AML-193 (cell line): ENCODE data around the gene EPM2A.

ENCODE experiments used
- DNase-seq, 2 experiments: peaks; one replicate each; lab custom pipeline; 2025; lab: John Stamatoyannopoulos, UW

The EPM2A gene

DNA sequence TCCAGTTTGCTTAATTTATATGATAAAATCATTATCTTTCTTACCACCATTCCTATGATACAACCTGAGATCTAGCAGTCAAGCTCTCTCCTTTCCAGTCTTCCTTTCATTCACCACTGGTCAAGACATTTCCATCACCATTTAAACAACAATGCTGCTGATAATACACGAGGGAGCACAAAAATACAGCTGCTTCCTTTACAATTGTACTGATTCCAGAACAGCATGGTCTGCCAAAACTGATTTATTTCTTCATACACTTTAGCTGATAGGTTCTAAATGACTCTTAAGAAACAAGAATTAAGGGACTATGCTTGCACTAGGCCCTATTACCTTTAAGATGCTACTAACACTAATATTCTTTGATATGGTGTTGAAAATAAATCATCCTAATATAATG, 65.0 kb downstream of the EPM2A start:
- no peak for DNase-seq

DNA sequence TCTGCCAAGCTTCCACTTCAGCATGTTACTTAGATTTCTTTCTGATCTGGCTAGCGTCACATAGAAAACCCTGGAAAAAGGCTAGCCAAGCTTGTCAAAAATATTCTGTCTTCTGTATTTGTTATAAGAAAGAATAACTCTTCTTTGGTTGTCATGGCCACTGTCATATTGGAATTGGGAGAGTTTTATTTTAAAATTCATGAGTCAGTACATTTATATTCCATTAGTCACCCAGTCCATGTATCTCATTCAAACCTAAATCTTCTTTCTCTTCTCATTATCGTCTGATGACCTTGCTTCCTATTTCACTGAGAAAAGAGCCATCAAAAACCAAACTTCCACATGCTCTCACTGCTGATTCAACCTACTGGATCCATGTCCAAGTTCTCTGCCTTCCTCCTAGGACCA, 65.7 kb downstream of the EPM2A start:
- DNase-seq: no peak

DNA sequence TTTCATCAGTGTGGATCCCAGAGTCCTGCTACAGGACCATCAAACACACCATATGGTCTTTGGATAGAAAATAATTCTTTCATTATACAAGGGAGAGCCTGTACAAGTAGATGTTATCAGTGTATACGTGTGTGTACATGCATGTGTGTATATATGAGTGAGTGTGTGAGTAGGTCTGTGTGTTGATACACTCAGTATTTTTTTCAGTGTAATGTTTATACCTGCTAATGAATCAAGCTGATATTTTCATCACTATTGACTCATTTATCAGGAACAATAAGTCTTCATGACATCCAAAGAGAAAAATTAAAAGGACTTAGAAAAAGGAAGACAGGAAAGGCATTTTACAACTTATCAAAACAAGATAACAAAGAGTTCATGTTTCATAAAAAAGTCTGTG, 66.5 kb downstream of the EPM2A start:
- no peak for DNase-seq

DNA sequence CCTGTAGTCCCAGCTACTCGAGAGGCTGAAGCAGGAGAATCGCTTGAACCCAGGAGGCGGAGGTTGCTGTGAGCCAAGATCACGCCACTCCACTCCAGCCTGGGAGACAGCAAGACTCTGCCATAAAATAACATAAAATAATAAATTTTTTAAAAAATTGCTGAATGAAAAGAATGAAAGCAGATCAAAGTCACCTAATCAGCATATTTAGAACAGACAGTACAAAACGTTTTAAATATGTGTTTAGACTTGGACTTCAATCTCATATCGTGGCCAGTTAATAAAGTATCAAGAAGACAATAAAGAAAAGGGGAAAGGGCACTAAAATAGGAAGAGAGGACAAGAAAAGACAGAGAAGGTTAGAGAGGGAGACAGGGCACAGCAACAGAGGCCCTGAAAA, 74.6 kb downstream of the EPM2A start:
- no peak for DNase-seq

DNA sequence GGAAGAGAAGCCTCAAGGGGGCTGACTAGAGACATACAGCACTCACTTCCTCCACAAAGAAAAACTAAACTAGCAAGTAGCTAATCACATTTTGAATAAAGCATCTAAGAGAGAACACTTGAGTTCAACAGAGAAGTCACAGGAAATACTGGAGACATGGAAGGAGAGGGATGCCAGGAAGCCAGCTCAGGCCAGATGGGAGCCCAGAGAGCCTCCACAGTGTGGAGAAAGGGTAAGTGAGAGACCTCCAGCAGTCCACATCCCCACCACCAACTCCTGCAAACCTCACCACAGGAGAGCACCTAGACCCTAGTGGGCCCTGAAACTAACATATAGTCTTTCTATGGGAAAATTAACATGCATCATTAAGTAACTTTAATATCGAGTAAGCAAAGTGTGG, 79.2 kb downstream of the EPM2A start:
- no peak for DNase-seq

DNA sequence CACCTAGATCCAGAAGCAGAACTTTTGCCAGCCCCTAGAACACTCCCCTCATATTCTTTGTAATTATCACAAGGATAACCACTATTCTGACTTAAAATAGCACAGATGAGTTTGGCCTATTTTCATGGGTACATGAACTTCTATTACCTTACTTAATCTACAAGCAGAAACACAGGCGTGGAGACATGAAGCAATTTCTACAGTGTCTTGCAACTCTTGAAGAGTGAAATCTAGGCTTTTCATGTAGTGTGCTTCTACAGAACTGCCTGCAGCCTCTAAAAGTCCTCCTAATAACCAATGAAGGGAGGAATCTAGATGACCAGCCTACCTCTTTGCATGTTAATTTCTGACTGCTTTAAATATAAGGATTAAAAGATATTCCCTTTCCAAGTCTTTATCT, 82.7 kb downstream of the EPM2A start:
- DNase-seq: no peak

DNA sequence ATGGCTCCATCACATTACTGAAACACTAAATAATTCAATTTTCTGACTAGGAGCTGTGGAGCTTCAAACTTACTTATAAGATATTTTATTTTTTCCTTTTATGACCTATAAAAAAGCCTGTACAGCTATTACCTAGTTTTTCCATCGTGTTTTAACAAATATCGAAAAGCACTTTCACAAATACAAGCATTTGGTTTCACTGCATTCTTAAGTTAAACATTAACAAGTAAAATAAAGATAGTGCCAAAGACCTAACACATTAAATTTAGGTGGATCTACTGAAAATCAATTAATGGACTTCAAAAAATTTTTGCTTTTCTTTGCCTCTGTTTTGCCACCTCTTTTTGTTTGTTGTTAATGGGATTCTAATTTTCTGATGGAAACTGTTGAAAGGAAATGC, 83.3 kb downstream of the EPM2A start:
- DNase-seq: no peak

DNA sequence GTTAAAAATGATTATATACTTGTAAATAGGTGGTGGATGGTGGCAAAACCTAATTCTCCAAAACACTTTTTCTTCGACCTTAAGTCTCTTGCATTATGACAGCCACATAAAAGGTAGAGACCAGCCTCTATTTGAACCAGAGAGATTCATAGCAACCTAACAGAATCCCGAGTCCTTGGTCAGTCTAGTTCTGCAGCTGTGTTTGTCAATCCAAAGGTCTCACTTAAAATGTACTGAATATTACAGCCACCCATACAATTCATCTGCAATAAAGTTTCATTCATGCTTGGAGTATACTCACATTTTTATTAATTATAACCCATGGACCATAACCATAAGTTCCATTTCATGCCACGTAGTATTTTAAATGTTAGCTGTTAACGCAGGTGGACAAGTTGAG, 87.2 kb downstream of the EPM2A start:
- no peak for DNase-seq

DNA sequence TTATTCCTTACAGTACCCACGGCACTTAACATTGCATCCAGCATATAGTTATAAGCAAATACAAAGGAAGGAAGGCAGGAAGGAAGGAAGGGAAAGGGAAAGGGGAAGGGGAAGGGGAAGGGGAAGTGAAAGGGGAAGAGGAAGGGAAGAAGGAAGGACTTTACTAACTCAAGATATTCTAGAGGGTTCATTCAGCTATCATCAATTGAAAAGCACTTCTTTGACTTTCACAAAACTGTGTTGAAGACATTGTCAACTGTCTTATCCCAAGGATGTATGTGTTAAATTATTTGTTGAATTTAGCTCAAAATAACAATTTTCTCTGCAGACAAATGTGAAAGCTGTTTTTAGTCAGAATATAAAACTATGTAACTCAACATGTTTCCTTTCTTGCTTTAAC, 87.7 kb downstream of the EPM2A start:
- no peak for DNase-seq

DNA sequence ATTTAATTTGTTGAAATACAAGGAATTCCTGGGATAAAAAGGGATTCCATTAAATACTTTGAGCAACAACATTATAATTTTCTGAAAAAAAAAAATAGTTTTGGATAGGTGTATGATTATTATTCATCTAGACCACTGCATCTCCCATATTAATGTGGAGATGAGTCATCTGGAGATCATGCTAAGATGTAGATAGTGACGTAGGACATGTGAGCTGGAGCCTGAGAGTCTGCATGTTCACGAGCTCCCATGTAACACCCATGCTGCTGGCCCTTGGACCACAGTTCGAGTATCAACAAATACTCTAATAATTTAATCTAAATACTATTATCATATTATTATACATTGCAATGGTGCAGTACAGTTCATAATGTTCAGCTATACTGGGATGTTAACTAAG, 91.6 kb downstream of the EPM2A start:
- no peak for DNase-seq

DNA sequence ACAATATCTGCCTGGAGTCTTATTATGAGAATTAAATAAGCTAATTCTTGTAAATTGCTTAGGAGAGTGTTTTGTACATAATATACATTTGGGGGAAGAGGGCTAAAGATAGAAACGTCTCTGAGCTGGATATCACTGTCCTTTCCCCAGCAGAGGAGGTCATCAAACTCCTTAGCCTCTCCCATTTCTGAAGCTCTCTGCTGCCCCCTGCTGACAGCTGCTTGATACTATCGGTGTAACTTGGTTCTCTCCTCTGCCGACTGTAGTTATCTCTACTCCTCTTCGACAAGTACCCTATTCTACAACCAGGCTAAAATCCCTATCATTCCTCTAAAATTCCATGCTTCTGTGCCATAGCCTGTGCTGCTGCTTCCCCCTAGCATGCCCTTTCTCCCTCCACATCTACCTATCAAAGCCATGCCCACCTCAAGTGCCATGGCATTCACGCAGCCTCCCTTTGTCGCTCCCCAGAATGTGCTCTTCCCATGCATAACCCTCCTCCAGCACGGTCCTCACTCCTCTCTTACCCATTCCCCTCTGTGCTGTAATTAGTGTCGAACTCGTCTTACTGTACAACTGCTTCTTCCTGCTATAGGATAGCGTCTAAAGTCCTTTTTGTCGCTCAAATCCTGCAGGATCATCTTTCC, 101.2 kb downstream of the EPM2A start:
- peak; percentile 73 to 75 for DNase-seq

DNA sequence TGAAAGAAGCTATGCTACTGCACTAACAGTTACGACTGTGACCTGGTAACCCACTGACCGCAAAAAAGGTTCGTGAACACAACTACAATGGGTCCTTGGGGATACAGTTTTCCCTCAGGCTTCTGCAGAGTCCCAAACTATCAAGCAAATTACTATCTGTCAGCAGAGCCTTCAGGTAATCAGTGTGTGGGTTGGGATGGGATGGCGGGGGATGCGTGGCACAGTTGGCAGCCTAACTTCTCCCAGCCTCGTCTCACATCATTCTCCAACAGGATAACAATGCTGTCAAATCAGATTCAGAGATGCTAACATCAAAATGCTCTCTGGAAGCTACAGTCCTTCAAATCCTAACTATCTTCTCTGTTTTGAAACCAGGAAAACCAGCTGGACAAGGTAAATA, 102.3 kb downstream of the EPM2A start:
- no peak for DNase-seq

DNA sequence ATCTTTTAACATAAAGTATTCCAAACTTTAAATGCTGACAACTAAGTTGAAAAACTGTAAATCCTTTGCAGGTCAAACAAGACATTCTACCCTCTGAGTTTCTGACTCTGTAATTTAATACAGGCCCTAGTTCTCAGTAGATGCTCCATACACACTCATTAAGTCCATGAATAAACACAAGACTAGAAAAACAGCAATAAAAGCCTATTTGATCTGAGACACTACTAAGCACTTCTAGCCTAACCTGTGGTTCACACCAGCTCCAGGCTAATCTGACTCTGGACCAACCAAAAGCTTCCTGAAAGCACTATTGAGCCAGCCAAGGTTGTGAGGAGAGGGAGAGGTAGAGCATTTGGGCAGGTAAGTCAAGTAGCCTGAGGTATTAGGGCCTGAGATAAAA, 103.9 kb downstream of the EPM2A start:
- no peak for DNase-seq

DNA sequence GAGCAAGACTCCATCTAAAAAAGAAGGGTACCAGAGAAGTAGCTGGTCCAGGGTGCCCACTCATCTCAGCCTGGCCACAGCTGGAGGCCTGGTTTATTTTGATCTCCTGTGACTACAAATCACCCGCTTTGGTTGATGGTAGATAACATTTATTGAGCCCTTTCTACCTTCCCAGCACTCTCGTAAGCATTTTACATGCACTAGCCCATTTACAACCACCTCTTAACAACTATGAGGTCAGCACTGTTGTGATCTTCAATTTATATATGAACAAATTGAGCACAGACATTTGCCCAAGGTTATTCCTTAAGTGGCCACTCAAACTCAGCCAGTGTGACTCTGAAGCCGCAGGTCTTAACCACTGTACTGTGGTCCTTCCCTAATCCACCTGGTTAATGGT, 104.7 kb downstream of the EPM2A start:
- no peak for DNase-seq

DNA sequence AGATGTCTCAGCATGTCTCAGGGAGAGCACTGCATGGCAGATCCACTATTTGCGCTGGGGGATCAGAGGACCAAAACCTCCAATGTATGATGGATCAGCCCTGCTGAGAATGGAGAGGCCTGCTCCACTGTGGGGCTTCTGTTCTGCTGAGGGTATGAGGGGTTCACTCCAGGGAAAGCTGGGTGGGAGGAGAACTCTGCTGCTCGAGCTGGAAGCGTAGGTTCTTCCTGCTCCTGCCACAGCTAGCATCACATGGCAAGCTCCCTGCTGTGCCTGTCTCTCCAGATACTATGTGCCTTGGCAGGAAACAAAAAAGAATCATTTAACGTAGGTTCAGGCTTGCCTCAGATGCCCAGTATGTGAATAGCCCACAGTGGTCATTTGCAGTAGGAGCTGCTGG, 105.8 kb downstream of the EPM2A start:
- no peak for DNase-seq

DNA sequence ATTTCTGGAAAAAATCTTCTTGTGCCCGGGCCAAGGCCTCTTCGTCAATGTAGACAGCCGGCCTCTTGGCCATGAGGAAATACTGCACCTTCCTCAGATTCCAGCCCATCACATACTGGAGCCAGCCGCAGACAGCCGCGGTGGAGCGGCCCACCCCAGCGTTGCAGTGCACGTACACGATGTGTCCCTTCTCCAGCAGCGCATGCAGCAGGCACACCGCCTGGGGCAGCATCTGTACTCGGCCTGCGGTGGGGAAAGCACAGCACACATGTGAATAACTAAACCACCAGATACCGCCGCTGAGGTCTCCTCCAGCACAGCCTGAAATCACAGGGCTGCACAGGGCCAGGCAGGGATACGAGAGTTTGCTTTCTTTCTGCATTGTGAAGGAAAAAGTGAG, 107.9 kb downstream of the EPM2A start:
- DNase-seq: no peak

DNA sequence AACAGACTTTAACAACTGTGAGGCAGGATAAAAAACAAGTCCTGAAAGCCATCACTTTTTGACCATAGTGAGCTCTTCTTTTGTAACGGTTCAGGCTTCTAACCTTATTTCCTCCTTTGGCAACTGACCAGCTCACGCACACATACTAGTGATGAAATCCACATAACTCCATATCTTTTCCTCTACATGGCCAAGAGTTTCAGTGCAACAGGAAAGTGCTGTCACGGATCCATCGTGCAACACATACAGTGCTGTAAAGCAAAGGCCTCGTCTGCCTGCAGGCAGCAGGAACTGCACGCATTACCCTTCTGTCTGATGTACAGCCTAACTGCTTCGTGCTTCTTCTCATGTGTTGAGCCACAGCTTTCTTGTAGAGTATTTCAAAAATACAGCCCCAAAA, 108.5 kb downstream of the EPM2A start:
- no peak for DNase-seq

DNA sequence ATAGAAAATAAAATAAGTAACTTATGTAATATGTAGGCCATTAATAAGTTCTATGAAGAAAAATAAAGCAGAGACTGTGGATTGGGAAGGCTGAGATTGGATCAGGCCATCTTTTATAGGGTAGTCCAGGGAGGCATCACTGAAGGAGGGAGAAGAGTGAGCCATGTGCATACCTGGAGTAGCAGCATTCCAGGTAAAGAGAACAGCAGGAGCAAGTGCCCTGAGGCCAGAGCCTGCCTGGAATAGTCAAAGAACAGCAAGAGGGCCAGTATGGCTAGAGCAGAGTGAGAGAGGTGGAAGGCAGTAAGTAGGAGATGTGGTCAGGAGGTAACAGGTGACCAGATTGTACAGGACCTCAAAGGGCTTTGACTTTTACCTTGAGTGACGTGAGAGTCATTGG, 112.1 kb downstream of the EPM2A start:
- no peak for DNase-seq

DNA sequence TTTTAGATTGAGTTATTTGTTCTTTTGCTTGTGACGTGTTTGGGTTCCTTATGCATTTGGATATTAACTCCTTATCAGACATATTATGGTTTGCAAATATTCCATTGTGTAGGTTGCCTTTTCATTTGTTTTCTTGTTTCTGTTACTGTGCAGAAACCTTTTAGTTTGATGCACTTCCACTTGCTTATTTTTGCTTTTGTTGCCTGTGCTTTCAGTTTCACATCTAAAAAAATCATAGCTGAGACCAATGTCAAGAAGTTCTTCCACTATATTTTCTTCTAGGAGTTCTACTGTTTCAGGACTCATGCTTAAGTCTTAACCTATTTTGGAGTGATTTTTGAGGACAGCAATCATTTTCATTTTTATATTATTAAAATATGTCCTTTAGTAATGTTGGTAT, 113.5 kb downstream of the EPM2A start:
- DNase-seq: no peak

DNA sequence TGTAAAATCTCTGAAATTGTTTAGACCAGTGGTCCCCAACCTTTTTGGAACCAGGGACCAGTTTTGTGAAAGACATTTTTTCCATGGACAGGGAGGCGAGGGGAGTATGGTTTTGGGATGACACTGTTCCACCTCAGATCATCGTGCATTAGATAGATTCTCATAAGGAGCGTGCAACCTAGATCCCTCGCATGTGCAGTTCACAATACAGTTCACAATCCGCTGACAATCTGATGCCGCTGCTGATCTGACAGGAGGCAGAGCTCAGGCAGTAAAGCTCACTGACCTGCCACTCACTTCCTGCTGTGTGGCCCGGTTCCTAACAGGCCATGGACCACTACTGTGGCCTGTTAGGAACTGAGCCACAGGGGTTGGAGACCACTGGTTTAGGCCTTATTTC, 115.2 kb downstream of the EPM2A start:
- DNase-seq: no peak

DNA sequence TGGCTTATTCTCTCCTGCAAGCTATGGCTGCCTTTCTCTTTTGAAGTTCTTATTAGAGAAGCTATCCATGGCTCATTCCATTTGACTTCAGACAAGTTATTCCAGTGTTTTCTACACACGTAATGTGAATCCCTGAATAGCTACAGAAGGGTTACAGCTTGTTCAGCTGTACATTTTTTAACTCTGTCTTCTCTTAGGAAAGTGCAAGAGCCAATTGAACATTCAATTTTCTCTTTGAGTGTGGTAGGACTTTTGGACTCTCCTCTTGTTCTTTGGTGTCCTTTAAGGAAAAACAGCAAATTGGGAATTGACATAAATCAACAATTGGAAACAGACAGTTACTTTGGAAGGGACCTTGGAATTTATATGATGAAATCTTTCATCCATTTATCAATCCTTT, 125.8 kb downstream of the EPM2A start:
- no peak for DNase-seq

DNA sequence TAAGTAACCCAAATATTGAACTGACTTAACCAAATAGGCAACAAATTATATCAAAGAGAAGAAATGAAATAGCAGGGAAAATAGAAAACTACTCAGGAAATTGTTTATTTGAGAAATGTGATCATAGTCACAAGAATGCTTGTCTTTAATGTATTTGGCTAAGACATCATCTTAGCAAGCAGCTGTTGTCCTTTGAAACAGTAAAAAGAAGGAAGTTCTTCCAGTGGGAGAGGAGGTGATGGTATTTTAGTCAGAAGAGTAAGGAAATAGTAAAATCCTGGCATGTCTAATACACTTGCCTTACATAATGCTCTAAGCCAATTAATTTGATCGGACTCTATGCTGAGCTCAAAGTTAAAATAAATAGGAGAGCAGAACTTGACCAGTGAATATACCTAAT, 126.5 kb downstream of the EPM2A start:
- no peak for DNase-seq

DNA sequence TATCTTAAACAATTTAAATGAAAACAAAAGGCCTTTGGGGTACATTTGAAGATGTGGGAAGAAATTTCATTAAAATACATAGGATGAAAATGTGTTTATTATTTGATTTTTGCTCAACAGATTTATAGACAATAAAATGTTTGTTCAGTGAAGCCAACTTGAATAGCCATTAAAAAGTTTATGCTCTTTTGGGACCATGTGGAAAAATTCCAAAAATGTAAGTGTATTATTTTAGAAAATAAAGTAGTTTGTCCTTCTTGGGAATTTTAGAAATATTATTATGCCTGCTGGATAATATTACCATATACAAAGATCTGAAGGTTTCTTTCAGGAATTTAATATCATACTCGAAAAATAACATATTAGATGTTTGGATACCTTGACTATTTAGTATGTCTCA, 131.3 kb downstream of the EPM2A start:
- DNase-seq: no peak

DNA sequence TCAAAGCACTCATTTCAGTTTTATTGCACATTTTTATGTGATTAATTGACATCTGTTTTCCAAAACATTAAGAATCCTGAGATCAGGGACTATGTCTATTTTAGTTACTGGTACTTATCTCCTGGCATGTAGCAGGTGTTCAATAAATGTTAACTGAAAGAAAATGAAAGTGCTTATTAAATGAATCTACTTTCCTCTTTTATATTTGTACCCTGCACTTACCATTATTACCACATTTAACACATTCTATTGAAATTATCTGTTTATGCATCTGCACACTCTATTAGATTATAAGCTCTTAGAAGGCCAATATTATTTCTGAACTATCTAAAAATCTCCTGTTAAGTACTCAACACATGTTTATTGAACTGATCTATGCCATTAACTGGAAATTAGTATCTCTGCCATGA, 131.9 kb downstream of the EPM2A start:
- DNase-seq: no peak
